GM21367 (cell line): Measurements from ENCODE around the gene KCNJ16.
A peak's percentile ranks its signal among the peaks of the same experiment; 100 is the strongest.

Experiments
- ATAC-seq: cut with Tn5 transposase; IDR thresholded peaks from one replicate; pipeline ENCODE4 v1.9.1; 2021; ENCODE audit not compliant: unreplicated experiment

Gene KCNJ16

DNA sequence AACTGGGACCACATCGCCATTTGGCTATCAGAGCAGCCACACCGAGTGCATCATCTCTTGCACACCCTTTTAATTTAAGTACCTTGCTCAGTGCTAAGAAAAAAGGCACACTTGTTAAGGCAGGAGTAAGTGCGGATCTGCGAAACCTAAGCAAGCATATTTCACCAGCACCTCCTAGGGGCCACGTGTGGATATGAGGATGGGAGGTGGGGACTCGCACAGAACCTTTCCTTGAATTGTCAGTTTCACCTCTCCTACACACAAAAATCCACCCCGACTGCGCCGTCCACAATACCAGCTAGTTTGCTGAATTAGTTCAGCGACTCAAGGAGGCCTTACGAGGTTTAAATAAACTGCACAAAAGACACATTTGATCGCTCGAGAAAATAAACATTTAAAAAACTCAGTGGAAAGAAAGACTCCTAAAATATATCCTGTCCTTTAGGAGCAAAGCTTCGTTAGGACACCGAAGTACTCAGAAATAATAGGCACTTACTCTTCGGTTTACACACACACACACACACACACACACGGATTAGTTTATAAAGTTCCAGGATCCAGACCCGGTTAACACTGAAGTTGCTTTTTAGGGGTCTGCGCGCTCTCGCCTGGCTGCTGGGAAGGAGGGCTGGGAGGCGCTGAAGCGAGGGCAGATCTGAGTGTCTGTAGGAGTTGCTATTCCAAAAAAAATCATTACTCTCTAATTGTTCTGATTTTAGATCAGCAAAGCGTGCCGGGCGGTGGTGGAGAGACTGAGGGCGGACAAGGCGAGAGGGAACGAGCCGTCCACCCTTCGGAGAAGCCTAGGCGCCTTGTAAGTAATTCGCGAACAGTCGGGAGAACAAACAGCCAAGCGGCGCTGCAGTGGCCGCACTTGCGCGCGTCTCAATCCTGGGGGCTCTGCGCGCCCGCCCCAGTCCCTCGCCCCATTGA lies 93.3 kb downstream of the KCNJ16 start:
- no peak for ATAC-seq

DNA sequence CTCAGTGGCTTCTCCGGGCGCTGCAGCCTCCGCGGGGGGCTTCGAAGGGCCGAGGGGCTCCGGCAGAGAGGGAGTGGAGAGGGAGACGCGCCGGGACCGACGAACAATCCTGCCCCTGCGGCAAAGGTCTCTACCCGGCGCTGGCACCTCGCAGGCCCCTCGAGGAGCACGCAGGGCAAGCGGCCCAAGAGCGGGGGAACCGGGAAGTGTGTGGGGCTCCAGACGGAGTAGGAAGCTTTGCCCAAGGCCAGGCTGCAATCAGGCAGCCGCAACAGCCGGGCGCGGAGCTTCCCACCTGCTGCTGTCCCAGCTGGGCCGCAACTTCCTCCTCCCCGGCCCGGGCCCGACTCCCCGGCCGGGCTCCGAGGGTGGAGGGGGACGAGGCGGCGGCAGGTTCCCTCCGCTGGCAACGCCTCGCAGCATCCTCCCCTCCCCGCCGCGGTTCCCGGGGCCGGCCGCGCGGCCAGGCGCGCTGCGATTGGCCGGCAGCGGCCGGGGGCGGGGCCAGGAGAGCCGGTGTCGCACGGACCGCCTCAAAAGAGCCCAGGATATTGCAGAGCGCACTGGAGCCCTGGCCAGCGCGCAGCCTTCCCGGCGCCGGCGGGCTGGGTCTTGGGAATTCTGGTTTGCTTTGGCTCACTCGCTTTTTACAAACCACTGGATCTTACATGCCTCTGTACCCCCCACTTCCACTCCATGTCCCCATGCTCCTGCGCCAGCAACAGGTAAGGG lies 94.1 kb downstream of the KCNJ16 start, which contains the start of gene KCNJ2:
KCNJ2 (plus strand) TSS at position 556 of the 732 bp plus-strand sequence. CDS start 5,508 bp downstream, outside the sequence.
- peak; percentile 98 for ATAC-seq

DNA sequence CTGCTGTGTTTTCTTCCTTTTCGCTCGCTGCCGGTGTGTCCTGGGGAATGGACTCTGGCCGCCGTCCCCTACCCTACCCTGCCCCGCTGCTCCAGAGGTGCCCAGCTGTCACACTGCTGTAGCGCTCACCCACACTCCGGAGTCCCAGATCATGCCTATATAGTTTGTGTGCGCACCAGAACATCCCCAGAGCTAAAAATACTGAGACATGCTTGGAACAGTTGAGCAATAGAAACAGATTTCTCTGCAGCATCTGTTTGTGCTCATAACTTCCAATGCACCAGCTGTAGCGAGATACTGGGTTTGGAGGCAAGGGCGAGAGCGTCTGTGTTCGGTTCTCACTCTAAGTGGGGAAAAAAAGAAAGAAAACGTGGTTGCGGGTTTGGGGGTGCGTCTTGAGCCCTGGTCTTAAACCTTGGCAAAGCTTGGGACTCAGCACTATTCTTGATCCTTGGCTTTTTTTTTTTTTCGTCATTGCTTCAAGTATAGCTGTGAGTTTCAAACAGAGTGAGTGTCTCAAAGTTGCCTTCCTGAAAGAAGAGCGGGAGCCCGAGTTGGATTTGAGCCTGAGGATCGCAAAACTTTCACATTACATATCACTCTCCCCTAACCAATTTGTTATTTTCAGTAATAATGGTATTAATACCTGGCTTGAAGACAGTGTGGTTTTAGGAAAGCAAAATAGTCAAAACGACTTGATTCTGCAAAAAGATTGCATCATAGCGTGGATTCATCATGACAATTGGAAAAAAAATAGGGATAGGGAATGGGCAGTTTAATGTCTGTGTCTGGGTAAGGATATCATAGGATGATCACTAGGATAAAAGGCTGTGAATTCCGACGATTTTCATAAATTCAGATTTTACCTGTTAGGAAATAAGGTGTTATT lies 94.9 kb downstream of the KCNJ16 start:
- ATAC-seq = no peak

DNA sequence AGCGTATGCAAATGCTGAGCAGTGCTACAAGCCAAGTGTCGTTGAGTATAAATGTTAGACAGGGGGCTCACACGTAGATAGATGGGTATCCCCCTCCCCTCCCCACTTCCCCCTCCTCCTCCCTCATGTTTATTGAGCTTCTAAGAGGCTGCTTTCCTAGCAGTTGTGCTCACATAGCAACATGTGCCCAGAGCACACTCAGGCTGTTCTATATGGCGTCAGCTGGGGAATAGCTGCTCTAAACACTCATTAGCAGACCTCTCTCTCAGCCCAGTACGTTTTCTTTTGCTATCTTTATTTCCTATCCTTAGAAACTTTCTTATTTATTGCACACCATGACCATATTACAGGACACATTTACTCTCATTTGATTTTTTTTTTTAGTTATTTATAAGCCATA lies 96.1 kb downstream of the KCNJ16 start:
- no peak for ATAC-seq

DNA sequence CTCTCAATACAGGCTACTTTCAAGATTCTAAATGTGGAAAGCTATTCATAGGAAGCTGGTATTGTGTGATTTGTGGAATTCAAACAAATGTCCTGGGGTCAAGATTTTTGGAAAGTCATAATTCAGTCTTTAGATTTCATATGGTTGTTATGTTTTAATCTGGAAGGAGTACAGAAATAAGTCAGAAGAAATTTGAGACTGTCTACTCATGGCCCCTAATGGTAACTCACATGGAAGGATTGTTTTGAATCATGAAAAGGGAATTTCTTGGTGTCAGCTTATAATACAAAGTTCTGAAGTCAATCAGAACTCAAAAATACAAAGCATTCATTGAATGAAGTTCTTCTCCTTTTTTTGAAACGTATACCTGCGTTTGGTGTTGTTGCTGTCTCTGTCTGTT lies 97.4 kb downstream of the KCNJ16 start:
- ATAC-seq = no peak

DNA sequence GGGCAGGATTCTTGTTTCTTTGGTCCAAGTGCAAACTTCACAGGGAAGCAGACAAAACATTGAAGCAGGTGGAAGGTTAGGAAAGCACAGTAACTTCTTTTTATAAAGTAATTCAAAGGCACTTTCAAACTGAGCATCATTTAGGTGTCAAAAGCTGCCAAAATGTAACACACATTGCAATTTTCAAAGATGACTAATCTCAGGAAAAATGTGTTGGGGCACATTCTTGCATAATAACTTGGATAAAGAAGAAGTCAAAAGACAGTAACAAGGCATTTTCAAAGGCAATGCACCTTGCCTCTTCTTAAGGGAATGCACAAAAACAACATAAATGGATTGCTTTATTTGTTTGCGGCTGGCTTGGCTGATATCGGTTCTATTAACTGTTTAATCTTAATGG lies 97.9 kb downstream of the KCNJ16 start:
- no peak for ATAC-seq

DNA sequence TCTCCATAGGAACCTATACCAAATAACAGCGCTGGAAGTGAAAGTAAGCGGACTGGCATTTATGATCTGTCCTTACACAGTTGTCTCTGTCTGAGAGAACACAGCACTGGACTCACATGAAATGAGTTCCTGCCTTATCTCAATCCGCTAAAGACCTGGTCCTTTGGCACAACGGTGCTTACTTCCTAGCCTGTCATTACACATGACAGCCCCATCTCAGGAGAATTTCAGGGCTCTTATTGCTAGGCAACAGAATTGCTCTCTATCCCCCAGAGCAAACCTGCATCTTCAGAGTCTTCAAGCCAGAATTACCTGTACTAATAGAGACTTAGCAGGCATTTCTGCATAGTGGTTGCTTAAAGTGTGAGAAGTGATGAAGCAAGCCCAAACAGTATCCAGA lies 98.7 kb downstream of the KCNJ16 start:
- ATAC-seq = no peak

DNA sequence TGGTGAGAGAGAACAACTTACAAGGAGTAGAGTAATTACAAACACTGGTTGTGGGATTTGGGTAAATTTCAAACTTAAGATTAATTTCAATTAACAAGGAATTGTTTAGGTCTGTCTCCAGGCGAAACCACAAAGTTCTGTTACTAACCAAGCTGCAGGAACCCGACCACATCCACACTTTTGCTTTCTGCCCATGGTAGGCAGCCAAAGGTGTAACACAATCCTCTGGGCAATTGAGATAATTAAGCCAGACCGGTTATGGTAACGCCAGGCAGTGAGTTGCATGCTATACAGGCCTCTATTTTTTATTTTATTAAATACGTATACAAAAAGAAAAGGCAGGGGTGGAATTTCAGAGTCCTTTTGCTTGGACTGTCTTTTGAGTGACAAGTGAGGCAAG lies 106.4 kb downstream of the KCNJ16 start:
- ATAC-seq = no peak

DNA sequence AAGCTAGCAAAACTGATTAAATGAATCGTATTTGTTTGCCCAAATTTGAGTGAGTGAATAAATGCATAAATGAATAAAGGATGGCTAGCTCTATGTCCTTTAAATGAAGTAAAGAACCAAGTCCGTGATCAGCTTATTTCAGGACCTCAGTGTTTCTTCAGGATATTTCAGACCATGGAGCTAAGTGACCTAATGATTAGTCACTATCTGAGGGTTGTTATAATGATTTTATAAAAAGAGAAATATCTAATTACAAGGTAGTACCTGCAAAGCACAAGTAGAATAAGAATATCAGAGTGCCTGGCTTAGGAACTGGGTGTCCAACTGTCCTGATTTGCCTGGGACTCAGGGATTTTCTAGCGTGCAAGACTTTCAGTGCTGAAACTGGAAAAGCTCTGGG lies 106.8 kb downstream of the KCNJ16 start:
- ATAC-seq = no peak

DNA sequence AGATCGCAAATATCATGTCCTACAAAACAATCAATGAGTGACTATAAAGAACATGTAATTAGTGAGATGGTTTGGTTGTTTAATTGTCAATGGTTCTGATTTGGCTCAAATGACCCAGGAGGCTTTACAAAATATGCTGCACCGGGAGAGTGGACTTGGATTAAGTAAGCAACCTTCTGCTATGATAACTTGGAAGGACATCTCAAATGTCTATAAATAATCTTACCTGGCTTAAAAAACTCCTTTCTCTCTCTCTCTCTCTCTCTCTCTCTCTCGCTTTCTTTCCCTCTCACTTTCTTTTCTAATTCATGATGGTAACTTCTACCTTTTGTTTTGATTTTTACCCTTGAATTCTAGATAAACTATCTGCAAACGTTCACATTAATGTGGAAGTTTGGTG lies 108.5 kb downstream of the KCNJ16 start:
- ATAC-seq = no peak

DNA sequence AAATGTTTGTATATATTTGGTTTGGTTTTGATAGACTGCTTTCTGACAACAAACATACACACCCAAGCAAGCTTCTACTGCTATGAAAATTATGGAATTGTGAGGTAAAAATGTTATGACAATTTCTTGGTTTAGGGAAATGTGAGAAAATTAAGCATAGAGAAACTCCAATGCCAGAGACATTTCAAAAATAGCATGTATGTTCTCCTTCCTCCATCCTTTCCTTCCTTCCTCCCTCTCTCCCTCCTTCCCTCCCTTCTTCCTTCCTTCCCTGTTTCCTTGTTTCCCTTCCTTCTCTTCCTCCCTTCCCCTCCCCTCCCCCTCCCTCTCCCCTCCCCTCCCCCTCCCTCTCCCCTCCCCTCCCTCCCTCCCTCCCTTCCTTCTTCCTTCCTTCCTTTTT lies 109.2 kb downstream of the KCNJ16 start:
- no peak for ATAC-seq

DNA sequence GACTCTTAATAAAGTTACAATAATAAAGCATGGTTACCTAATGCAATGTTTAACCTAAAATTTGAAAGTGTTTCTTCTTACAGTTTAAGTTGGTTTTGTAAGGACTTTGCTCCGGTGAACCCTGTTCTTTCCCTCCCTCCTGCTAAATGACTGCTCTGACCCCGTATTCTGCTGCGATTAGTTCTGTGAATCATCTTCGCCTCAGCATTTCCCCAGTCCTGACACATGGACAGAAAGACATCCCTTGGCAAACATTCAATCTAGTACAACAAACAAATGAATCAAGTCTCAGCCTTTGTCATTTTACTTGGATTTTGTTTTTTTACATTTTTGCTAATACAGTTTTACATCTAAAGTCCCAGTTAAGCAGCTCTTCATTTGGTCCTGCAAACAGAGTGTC lies 109.7 kb downstream of the KCNJ16 start:
- ATAC-seq = no peak
